GM23338 (cell line): ENCODE data around the gene G6PC3. TPM values are rescaled to one million over a fixed set of nuclear protein-coding genes. Genes with fewer than 3 reads are reported as not detected.
A peak's percentile ranks its signal among the peaks of the same experiment; 100 is the strongest.

ENCODE experiments used
- ATAC-seq: fragments of 200-7000 bp; cut with Tn5 transposase; 3 replicates; pipeline ENCODE4 v1.9.1; 2020
- DNase-seq: peaks from one replicate; pipeline ENCODE4 v3.0.0-alpha.2; 2015; ENCODE audit warnings: low spot score
- H2AFZ ChIP-seq: fragments of 200-600 bp; sonication (generic); 2 replicates; pipeline ENCODE4 v1.8.0; 2016; ENCODE audit warnings: antibody characterized with exemption, mild to moderate bottlenecking, moderate library complexity
- H3F3A ChIP-seq: fragments of 200-600 bp; sonication (generic); replicated peaks from 2 replicates; pipeline ENCODE4 v1.8.0; 2017; ENCODE audit warnings: antibody characterized with exemption, mixed run types, low read depth
- H3K27ac ChIP-seq: fragments of 200-600 bp; sonication (generic); 2 replicates; pipeline ENCODE4 v1.6.1; 2016; ENCODE audit warnings: low read depth
- H3K27me3 ChIP-seq: fragments of 200-600 bp; sonication (generic); 2 replicates; pipeline ENCODE4 v1.8.0; 2016; ENCODE audit warnings: mild to moderate bottlenecking, mixed run types, moderate library complexity; ENCODE audit not compliant: insufficient read depth
- H3K36me3 ChIP-seq: fragments of 200-600 bp; sonication (generic); 2 replicates; pipeline ENCODE4 v1.8.0; 2016; ENCODE audit warnings: mild to moderate bottlenecking; ENCODE audit not compliant: insufficient read depth
- H3K4me1 ChIP-seq: fragments of 200-600 bp; sonication (generic); 2 replicates; pipeline ENCODE4 v1.8.0; 2016; ENCODE audit warnings: mild to moderate bottlenecking, moderate library complexity; ENCODE audit not compliant: insufficient read depth
- H3K4me2 ChIP-seq: fragments of 200-600 bp; sonication (generic); 2 replicates; pipeline ENCODE4 v1.7.1; 2017; ENCODE audit warnings: mixed run types
- H3K4me3 ChIP-seq: fragments of 200-600 bp; sonication (generic); 2 replicates; pipeline ENCODE4 v1.6.1; 2016; ENCODE audit warnings: mixed run types
- H3K79me2 ChIP-seq: fragments of 200-600 bp; sonication (generic); replicated peaks from 2 replicates; pipeline ENCODE4 v1.8.0; 2017; ENCODE audit warnings: mild to moderate bottlenecking; ENCODE audit not compliant: insufficient read depth
- H3K9me2 ChIP-seq: fragments of 200-600 bp; sonication (generic); 2 replicates; pipeline ENCODE4 v1.8.0; 2017; ENCODE audit not compliant: insufficient read depth
- H4K20me1 ChIP-seq: fragments of 200-600 bp; sonication (generic); replicated peaks from 2 replicates; pipeline ENCODE4 v1.8.0; 2017; ENCODE audit warnings: mild to moderate bottlenecking; ENCODE audit not compliant: insufficient read depth
- H3K27ac Mint-ChIP-seq: 2 replicates; pipeline ENCODE4 v1.8.0; 2020; ENCODE audit warnings: inconsistent platforms, mild to moderate bottlenecking, moderate library complexity, mixed read lengths
- H3K27me3 Mint-ChIP-seq: 3 replicates; pipeline ENCODE4 v1.8.0; 2022; ENCODE audit warnings: low read depth, mild to moderate bottlenecking, moderate library complexity, mixed read lengths, inconsistent platforms; ENCODE audit not compliant: insufficient read depth, poor library complexity
- H3K36me3 Mint-ChIP-seq: 3 replicates; pipeline ENCODE4 v1.8.0; 2021; ENCODE audit warnings: low read depth, mild to moderate bottlenecking, inconsistent platforms, moderate library complexity, mixed read lengths
- H3K4me1 Mint-ChIP-seq: 3 replicates; pipeline ENCODE4 v1.8.0; 2020; ENCODE audit warnings: mild to moderate bottlenecking, inconsistent platforms, mixed read lengths
- H3K4me3 Mint-ChIP-seq: 3 replicates; pipeline ENCODE4 v1.8.0; 2021; ENCODE audit warnings: moderate library complexity, mild to moderate bottlenecking, inconsistent platforms, mixed read lengths
- H3K9me3 Mint-ChIP-seq: 3 replicates; pipeline ENCODE4 v1.8.0; 2020; ENCODE audit warnings: moderate library complexity, mild to moderate bottlenecking, inconsistent platforms, mixed read lengths
- CREB1 ChIP-seq: fragments of 250-450 bp; sonication (Bioruptor Pico); IDR thresholded peaks from 2 replicates; pipeline ENCODE4 v1.5.0; 2020; ENCODE audit warnings: low read depth, mild to moderate bottlenecking, moderate library complexity
- CTCF ChIP-seq, 2 experiments: fragments of 200-600 bp in 1 of 2; sonication (generic) in 1 of 2; conservative IDR thresholded peaks; 2 replicates each; pipeline versions ENCODE4 v1.5.1 to v1.6.1; 2016 to 2017; ENCODE audit warnings: antibody characterized with exemption in 2 of 2, low read depth in 2 of 2, mild to moderate bottlenecking in 2 of 2, moderate library complexity in 1 of 2
- ETS1 ChIP-seq: IDR thresholded peaks from 2 replicates; pipeline ENCODE4 v1.6.1; 2016; ENCODE audit warnings: antibody characterized with exemption
- EZH2 ChIP-seq: fragments of 200-600 bp; sonication (generic); IDR thresholded peaks from one replicate; pipeline ENCODE4 v1.8.0; 2017; ENCODE audit warnings: antibody characterized with exemption, mild to moderate bottlenecking, low read depth; ENCODE audit not compliant: unreplicated experiment
- EZH2phosphoT487 ChIP-seq: fragments of 200-600 bp; sonication (generic); IDR thresholded peaks from one replicate; pipeline ENCODE4 v1.8.1; 2018; ENCODE audit warnings: antibody characterized with exemption; ENCODE audit not compliant: unreplicated experiment
- JUNB ChIP-seq: IDR thresholded peaks from one replicate; pipeline ENCODE4 v1.6.1; 2016; ENCODE audit warnings: antibody characterized with exemption; ENCODE audit not compliant: unreplicated experiment
- NANOG ChIP-seq: IDR thresholded peaks from 2 replicates; pipeline ENCODE4 v1.6.1; 2016; ENCODE audit warnings: antibody characterized with exemption, borderline replicate concordance
- POLR2AphosphoS5 ChIP-seq: IDR thresholded peaks from 2 replicates; pipeline ENCODE4 v1.6.1; 2016; ENCODE audit warnings: antibody characterized with exemption, low read depth
- STAT1 ChIP-seq: IDR thresholded peaks from one replicate; pipeline ENCODE4 v1.6.1; 2016; ENCODE audit warnings: antibody characterized with exemption; ENCODE audit not compliant: unreplicated experiment
- ZNF114 ChIP-seq: fragments of 250-450 bp; sonication (Bioruptor Pico); IDR thresholded peaks from 2 replicates; pipeline ENCODE4 v1.5.0; 2020; ENCODE audit warnings: mild to moderate bottlenecking, moderate library complexity
- ZNF331 ChIP-seq: fragments of 250-450 bp; sonication (Bioruptor Pico); IDR thresholded peaks from 2 replicates; pipeline ENCODE4 v1.5.0; 2020; ENCODE audit warnings: low read depth, mild to moderate bottlenecking, moderate library complexity
- ZNF462 ChIP-seq: fragments of 250-450 bp; sonication (Bioruptor Pico); IDR thresholded peaks from 2 replicates; pipeline ENCODE4 v1.5.0; 2020; ENCODE audit warnings: mild to moderate bottlenecking, moderate library complexity
- polyA plus RNA-seq: library from polyadenylated mRNA; unstranded; fragments of >200 nt; fragmentation: Nextera tagmentation; extraction: Ambion mirVana; gene quantifications from 2 replicates; pipeline ENCODE4 v1.2.1, GENCODE V29; 2016
- total RNA-seq: library from RNA; depleted of rRNA; stranded (reverse); fragments of >200 nt; shearing (Covaris generic); gene quantifications from 2 replicates; pipeline ENCODE4 v1.2.3, GENCODE V29; 2014
- TF ChIP-seq, protein P1 (sequence below): IDR thresholded peaks from one replicate; pipeline ENCODE4 v1.6.1; 2018; ENCODE audit warnings: antibody characterized with exemption; ENCODE audit not compliant: unreplicated experiment

G6PC3 gene
- total and polyA plus RNA-seq, 2 experiments from 2014 or later, result 112 to 143 TPM

- Histone ChIP-seq H4K20me1 (peaks cover 17% of the 10 kb centered on the region), H3K4me3 (peak overlapping the region; percentile 96; the same call in 1 of the 2 replicates), H3K9me2 (no peaks in the 10 kb centered on the region), H3F3A (peaks cover 5% of the 10 kb centered on the region; the same call in 1 of the 2 replicates), H3K4me2 (peak overlapping the region; percentile 98), H2AFZ (no peak overlapping the region), H3K79me2 (peaks cover 44% of the 10 kb centered on the region), H3K27me3 (no peaks in the 10 kb centered on the region), H3K4me1 (peaks cover 38% of the 10 kb centered on the region), H3K27ac (0 out of 2 replicates have a peak overlapping the region, but pooled peaks have one; percentile 9), H3K36me3 (no peaks in the 10 kb centered on the region)
- H3K27me3 Mint-ChIP-seq, result peaks cover 7% of the 10 kb centered on the region
- H3K36me3 Mint-ChIP-seq, result peaks cover 3% of the 10 kb centered on the region; the same call in 1 of the 3 replicates
- ATAC-seq (no peak; the same call in 2 of the 3 replicates), DNase-seq (no peak)
- H3K4me1 Mint-ChIP-seq, result peaks cover 64% of the 10 kb centered on the region
- TF ChIP-seq ZNF114 (CRISPR knock-in tag), result no peak
- TF ChIP-seq ZNF331 (CRISPR knock-in tag), result no peak
- no peak for TF ChIP-seq EZH2
- no peak for TF ChIP-seq CREB1
- no peak for TF ChIP-seq JUNB
- TF ChIP-seq POLR2AphosphoS5, result no peak
- no peak for TF ChIP-seq ETS1
- no peak for TF ChIP-seq STAT1
- TF ChIP-seq, protein P1, sequence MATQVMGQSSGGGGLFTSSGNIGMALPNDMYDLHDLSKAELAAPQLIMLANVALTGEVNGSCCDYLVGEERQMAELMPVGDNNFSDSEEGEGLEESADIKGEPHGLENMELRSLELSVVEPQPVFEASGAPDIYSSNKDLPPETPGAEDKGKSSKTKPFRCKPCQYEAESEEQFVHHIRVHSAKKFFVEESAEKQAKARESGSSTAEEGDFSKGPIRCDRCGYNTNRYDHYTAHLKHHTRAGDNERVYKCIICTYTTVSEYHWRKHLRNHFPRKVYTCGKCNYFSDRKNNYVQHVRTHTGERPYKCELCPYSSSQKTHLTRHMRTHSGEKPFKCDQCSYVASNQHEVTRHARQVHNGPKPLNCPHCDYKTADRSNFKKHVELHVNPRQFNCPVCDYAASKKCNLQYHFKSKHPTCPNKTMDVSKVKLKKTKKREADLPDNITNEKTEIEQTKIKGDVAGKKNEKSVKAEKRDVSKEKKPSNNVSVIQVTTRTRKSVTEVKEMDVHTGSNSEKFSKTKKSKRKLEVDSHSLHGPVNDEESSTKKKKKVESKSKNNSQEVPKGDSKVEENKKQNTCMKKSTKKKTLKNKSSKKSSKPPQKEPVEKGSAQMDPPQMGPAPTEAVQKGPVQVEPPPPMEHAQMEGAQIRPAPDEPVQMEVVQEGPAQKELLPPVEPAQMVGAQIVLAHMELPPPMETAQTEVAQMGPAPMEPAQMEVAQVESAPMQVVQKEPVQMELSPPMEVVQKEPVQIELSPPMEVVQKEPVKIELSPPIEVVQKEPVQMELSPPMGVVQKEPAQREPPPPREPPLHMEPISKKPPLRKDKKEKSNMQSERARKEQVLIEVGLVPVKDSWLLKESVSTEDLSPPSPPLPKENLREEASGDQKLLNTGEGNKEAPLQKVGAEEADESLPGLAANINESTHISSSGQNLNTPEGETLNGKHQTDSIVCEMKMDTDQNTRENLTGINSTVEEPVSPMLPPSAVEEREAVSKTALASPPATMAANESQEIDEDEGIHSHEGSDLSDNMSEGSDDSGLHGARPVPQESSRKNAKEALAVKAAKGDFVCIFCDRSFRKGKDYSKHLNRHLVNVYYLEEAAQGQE, result no peak
- no peak for TF ChIP-seq CTCF (conservative IDR thresholded peaks at IDR 0.05; ENCODE audit: low read depth in 2 of 2)
- no peak for TF ChIP-seq ZNF462 (CRISPR knock-in tag)
- TF ChIP-seq NANOG, result no peak
- no peak for TF ChIP-seq EZH2phosphoT487
- no peaks in the 10 kb centered on the region for H3K9me3 Mint-ChIP-seq
- H3K27ac Mint-ChIP-seq, result no peak overlapping the region; the same call in none of the 2 replicates
- H3K4me3 Mint-ChIP-seq, result peak overlapping the region; percentile 89
Measured at GRCh38 chr17:44120851-44121605, 50.5 kb downstream of the G6PC3 start.
